HG02678 (cell line): Measurements from ENCODE around the gene MSGN1.
"Not testable (repeated sequence)": the region's sequence is repeated elsewhere in the genome, so short reads cannot be mapped to it uniquely, and the experiment has no call there.

Experiments used
- ATAC-seq: cut with Tn5 transposase; IDR thresholded peaks from one replicate; pipeline ENCODE4 v1.9.1; 2021; ENCODE audit warnings: mild to moderate bottlenecking, moderate library complexity; ENCODE audit not compliant: unreplicated experiment

MSGN1 gene

DNA sequence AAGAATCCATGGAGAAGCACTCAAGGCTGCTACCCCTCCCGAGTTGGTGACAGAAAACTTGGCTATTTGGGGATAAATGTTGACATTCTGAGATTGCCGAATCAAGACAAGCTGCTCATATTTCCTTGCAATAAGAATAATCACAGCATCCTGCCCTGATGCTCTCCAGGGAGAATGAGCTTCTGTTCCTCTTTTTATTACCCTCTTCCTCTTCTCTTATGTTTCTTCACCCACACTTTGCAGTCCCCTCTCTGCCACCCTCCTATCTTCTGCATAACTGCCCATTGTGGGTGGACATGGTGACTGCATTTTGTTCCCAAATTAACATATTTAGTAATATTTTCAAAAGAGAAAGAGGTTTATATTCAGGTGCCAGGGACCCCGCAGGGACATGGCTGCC is 11.9 kb upstream of the MSGN1 start:
- peak; percentile 62 for ATAC-seq

DNA sequence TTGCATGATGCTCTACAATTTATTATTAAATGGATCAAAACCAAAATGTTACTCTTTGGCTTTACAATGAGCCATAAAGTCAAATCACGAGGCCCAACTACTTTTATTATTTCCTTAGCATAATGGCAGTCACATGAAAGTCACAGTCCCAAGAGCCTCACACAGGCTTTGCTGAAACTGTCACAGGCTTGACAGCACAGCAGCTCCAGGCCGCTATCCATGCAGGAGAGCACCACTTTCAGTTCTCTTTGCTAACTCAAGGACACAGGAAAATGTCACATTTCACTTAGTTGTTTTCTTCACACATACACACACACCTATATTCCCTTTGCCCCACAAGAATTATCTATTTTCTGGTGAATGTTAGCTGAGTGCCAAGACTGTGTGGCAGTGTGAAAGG is 11.1 kb upstream of the MSGN1 start:
- ATAC-seq, result no peak

DNA sequence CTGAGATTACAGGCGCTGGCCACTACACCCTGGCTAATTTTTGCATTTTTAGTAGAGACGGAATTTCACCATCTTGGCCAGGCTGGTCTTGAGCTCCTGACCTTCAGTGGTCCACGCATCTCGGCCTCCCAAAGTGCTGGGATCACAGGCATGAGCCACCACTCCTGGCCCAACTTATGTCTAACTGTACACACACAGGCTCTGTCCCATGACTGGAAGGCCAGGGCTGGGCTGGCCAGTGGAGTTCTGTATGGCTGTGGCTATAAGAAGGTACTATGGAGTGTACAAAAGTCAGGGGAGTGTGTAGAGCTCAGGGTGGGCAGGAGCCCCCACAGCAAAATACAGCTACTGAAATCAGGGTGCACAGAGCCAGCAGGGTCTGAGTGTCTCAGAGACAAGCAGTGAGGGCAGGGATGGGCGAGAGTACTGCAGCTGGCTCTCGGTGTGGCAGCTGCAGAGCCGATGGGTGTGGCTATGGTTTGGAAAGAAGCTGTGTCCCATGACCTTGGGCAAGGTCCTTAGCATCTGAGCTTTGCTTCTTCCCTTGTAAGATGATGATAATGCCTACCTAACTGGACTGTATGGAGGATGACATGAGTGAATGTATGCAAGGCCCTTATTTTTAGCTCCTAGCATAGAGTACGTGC is 10.4 kb upstream of the MSGN1 start:
- no peak for ATAC-seq

DNA sequence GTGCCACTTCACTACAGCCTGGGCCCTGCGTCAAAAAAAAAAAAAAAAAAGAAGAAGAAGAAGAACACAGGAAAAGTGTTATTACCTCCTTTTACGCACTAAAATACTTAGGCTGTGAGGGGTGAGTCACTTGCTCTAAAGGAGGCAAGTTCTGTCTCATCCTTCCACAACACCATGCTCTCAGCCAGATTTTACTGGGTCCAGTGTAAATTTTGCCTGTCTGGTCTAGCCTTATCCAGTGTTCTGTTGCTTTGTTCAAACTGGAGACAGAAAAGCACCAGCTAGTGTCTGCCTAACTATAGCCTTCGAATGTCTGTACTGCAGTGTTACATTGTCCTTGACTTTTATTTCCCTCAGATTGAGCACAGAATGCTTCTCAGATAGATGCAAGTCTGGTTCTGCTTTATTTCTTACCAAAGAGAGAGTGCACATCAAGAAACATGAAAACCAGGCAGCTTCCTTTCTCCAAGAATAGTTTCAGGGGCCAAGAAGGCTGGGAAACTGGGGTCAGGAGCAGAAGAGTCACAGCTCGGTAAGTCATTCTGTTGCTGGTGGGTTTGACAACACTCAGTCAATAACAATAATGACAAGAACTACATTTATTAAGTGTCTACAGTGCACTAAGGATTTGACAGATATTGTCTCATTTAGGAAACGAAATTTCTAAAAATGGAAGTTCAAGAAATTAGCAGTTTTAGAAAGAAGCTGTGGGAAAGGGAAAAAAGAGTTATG is 3.1 kb upstream of the MSGN1 start:
- ATAC-seq, result peak; percentile 50

DNA sequence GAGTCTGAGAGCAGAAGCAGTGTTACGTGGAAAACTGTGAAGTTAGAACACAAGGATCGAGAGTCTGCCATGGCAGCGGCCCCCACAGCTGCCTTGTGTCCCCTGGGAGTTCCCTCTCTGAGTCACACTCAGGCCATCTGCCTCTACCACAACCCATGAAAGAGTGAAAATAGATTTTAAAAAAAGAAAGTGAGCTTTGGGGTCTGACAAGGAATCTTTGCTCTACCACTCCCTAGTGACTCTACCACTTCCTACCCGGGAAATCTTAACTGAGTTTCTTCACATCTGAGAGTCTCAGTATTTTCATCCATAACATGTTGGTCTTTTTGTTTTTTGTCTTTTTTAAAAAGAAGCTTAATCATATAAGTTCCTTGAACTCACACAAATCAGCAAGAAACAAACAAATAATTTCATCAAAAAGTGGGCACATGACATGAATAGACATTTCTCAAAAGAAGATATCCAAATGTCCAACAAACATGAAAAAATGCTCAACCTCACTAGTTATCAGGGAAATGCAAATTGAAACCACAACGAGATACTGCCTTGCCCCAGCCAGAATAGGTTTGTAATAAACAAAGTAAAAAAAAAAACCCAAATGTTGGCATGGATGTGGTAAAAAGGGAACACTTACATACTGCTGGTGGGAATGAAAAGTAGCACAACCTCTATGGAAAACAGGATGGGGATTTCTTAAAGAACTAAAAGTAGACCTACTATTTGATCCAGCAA is 2.4 kb upstream of the MSGN1 start:
- peak; percentile 90 for ATAC-seq

DNA sequence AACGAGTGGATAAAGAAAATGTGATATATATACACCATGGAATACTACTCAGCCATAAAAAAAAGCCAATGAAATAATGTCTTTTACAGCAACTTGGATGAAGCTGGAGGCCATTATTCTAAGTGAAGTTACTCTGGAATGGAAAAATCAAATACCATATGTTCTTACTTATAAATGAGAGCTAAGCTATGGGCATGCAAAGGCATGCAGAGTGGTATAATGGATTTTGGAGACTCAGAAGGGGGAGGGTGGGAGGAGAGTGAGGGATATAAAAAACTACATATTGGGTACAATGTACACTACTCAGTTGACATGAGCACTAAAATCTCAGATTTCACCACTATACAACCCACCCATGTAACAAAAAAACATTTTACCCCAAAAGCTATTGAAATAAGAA is 1.7 kb upstream of the MSGN1 start:
- no peak for ATAC-seq

DNA sequence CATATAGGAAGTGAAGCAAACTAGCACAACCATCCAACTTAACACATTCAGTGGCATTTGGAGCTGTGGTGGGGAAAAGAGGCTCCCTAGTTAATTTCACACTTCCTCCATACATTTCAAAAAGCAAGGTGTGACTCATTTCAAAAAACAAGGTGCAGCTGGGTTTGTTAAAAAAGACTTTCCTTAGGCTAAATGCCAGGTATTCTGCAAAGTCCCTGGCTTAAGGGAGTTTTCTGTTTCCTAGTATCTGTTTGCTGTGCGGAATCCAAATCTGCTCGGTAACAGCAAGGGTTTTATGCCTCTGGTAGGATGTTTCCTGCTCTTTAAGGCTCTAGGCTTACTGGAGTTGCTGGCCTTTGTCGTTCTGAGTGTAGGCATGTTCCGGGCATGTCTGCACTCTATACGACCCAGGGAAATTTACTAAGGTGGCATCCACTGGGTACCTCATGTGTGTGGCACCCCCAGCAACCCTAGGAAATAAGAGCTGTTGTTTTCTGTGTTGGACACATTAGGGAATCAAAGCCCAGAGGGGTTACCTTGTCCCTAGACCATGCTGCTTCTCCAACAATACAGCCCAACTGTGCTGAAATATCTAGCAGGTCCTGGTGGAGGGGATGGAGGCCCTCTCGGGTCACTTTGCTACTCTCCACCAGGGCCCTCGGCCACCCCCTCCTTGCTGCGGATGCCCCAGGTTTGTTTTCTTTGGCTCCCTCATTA is 634 bp upstream of the MSGN1 start:
- peak; percentile 24 for ATAC-seq

DNA sequence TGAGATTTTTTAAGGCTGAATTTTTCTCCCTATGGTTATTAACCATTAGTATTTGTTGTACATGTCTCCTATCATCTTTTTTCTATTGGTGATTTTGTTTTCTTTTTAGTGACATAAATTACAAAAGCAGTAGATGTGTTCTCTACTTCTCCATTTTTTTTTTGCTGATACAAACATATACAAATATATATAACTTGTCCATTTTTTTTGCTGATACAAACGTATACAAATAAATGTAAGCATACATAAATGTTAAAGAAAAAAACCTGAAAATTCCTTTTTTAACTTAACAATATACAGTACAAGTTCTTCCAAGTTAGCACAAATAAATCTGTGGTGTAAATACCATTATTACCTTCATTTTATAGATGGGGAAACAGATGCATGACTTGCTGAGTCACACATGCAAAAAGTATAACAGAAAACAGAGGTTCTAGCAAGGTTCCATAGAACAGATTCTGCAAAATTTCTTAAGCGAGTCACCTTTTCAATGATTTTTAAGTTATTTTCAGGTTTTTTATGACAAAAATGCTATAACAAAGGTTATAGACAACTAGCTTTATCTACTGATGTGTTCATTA is 2.1 kb downstream of the MSGN1 start:
- ATAC-seq, result no peak

DNA sequence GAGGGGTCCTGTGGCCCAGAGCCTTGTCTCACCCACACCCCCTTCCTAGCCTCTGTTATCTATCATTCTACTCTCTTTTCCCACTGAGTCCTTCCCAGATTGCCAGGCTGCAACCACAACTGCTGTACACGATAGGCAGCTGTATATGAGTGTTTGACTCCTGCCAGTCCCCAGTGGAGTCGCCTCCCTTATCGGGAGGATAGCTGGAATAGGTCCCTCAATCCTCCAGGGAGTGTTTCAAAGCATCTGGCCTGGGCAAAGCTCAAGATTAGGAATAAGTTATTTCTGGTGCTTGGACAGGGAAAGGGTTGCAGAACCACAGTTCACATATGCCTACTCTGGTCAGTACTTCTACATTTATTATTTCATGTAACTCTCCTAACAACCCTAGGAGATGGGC is 4.8 kb downstream of the MSGN1 start:
- ATAC-seq, result no peak

DNA sequence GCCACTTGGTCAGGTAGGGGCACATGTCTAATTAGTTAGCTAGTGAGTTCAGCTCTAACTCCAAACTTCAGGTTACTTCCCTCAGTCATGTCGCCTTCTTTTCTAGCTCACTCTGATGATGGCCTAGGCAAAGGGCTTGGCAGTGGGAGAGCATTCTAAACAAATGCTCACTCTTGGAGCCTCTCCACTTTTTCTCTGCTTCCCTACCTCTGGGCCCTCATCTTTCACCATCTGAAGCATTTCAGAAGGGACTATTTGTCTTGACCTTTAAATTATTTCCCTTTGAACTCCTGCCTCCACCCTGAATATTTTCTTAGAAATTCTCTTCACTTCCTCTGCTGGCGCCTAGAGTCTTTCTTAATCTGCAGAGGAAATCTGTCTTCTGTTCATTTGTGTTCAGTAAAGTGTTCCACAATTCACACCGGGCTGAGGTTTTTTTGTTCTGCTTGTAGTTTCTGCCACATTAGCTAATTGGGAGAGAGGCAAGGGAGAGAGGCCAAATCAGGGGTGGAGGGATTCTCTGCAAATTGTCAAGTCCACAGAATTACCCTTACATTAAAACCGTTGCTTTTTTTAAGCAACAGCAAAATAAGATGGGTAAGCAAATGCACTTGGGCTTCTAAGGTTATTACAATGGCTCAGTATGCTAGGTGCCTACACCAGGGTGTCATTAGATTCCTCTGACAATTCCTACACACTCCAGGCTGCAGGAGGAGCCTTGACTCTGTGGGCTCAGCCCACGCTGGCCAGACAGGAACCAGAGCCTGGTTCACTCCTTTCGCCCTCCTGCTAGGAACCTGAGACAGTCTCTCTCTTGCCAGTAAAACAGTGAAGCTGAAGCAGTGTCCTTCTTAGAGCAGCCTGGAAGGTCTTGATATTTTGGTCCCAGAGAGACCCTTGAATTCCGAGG is 5.5 kb downstream of the MSGN1 start:
- ATAC-seq, result peak; percentile 47

DNA sequence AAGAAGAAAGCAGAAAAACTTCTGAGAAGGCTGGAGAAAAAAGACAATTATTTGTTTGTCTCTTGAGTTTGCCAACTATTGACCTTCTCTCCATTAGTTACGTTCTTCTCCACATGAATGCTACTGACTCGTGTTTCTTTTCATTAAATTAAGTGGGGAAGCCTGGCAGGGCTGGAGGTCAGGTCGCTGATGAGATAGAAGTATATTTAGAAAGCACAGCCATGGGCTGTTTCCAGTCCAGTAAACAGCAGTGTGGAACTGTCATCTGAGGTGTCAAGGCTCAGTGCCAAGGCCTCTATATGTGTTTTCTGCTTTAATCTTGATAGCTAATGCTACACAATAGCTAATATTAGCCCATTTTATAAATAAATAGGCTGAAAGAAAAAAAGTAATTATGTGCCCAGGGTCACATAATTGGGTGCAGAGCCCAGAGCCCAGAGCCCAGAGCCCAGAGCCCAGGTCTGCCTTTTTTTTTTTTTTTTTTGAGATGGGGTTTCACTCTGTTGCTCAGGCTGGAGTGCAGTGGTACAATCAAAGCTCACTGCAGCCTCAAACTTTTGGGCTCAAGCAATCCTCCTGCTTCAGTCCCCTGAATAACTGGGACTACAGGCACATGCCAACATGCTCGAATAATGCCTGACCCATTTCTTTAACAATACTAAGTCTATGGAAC is 6.3 kb downstream of the MSGN1 start:
- ATAC-seq, result peak; percentile 52

DNA sequence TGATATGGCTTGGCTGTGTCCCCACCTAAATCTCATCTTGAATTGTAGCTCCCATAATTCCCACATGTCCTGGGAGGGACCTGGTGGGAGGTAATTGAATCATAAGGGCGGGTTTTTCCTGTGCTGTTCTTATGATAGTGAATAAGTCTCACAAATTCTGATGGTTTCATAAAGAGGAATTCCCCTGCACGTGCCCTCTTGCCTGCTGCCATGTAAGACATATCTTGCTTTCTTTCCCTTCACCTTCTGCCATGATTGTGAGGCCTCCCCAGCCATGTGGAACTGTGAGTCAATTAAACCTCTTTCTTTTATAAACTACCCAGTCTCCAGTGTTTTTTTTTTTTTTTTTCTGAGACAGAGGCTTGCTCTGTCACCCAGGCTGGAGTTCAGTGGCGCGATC is 7.4 kb downstream of the MSGN1 start:
- not testable (repeated sequence) for ATAC-seq

DNA sequence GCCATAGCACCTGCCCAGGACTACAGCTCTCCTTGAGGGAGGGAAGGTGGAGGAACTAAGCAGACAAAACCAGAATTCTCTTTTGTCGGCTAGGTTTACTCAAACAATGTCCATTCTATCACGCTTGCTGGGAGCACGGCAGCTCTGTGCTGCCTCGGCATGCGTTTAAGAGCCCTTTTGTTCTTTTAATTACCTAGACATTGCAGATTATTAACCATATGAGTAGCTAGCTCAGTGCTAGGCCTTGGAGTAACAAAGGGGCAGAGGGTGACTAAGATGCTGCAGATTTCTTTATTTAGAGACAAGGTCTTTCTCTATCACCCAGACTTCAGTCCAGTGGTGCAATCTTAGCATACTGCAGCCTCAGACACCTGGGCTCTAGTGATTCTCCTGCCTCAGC is 11.1 kb downstream of the MSGN1 start:
- ATAC-seq, result no peak

DNA sequence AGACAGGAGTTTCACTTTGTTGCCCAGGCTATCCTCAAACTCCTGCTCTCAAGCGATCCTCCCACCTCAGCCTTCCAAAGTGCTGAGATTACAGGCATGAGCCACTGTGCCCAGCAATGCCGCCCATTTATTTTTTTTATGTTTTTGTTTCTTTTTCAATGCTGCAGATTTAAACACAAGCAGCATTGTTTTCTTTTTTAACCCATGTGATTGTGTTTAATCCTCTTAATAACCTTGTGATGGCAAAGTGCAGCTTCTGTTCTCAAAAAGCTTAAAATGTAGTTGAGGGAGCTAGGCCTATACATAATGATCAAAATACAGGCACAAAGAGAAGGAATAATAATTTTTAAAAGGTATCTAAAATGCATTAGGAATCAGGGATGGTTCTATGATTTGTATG is 11.5 kb downstream of the MSGN1 start:
- no peak for ATAC-seq

DNA sequence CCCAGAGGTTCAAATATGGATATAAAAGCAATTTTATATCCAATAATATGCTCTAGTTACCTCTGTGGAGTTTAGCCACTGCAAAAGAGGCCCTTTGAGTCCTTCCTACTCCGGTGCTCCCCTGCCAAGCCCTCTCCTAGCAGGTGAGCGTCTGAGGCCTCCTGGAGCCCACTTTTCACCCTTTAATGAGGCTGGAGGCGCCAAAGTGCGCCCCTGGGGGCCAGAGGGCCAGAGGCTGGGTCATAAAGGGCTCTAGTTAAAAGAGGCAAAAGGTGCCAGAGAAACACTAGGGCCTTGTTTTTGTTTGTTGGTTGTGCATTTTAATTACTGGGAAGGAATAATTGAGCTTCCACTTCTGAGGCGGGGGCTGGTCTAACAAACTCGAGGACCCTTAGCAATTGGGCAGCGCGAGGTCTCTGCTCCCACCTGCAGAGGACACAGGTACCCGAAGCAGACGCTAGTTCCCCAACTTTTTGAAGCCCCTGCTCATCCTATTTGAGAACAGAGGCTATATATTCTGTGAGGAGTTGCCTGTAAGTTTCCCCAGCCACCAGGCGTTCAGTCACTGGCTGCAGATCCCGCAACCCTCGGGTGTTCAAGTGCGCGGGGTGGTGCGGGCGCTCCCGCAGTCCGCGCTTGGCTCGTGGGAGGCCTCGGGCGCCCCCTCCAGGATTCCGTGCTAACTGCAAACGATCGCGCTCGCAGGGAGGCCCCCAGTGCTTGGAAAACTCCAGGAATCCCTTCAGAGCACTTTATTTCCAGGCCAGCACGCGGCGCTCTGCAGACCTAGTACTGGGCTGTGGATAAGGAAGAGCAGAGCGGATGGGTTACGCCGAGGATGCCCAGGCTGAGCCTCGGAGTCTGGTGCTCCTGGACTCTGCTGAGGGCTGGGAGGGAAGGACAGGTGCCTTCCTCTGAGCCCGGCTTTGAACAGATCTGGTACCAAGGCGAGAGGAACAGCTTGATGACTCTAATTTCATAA is 14.1 kb downstream of the MSGN1 start:
- ATAC-seq, result peak; percentile 87

DNA sequence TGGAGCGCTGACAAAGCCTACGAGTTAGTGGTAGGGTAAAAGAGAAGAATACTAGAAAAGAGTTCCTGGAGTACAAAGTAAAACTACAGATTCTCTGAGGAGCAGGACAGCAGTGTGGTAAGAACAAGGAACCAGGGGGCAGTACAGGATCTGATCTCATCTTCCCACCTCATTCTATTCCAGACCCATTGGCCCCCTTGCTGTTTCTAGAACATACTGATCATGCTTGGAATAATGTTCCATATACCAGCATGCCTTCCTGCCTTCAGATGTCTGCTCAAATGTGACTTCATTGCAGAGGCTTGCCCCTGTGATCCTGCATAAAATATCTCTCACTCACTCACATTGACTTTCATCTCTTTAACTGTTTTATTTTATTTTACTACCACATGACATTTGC is 19.3 kb downstream of the MSGN1 start:
- ATAC-seq, result no peak

DNA sequence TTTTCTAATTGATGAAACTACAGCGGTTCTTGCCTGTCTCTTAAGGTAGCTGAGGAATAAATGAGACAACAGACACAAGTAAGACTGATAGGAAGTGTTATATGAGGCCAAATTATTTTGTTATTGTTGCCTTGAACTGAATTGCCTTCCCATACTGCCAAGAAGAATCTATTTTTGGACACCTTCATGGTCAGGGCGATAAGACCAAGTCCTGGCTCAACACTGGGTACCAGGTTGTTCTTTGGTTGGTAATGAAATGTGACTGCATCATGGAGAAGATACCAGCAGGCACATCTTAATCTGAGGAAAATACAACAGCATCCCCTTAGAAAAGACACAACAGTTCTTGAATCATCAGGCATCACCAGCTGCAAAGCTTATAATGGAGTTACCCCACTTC is 23.7 kb downstream of the MSGN1 start:
- no peak for ATAC-seq

DNA sequence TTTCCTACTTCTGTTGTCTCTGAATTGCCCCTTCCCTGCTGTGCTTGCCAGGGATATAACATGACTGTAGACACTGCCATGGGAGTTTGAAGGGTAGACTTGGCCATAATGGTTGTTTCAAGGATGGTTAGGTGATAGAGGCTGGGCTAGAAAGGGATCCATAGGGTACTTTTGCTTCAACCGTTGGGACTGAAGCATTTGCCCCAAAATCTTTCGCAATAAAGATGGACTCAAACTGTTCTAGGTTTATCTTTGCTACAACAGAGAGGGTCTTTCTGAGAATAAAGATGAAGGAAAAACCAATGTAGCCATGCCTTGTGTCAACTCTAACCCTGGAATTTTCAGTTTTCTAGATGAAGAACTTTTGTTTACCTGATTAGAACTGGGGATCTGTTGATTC is 27.2 kb downstream of the MSGN1 start:
- ATAC-seq, result no peak
